Activated naive CD4-positive, alpha-beta T cell treated with anti-CD3 and anti-CD28 coated beads, Interleukin-2, amount 50 U/mL, for 16 hours (primary cell): ENCODE measurements around the gene NLRP3.
"Not testable (repeated sequence)": the region's sequence is repeated elsewhere in the genome, so short reads cannot be mapped to it uniquely, and the experiment has no call there.

Experiments used
- DNase-seq: peaks from one replicate; pipeline ENCODE4 v3.0.0-alpha.2; 2020

NLRP3 gene

DNA sequence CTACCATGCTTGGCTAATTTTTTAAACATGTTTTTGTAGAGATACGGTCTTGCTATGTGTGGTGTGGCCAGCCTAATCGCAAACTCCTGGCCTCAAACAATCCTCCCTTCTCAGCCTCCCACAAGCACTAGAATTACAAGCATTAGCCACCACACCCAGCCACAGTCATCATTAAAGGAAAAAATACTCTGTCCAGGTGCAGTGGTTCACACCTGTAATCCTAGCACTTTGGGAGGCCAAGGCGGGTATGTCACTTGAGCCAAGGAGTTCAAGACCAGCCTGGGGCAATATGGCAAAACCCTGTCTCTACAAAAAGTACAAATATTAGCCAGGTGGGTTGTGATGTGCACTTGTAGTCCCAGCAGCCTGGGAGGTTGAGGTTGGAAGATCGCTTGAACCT, 25.0 kb upstream of the NLRP3 start:
- no peak for DNase-seq

DNA sequence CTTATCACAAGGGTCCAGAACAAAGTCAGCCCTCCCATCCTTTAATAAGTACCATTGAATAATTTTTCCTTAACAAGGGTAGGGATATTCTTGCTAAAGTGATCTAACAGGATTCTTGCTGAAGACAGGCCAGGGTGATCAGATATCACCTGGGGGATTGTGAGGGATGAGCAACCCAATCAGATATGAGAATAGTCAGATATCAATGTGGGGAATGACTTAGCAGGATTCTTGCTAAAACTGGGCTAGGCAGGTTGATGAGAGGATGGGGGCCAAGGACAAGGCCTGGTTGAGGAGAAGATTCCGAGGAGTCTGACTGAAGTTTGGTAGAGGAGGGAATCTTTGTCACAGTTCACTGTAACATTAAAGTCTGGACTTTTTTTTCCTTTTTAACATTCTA, 23.9 kb upstream of the NLRP3 start:
- DNase-seq = no peak

DNA sequence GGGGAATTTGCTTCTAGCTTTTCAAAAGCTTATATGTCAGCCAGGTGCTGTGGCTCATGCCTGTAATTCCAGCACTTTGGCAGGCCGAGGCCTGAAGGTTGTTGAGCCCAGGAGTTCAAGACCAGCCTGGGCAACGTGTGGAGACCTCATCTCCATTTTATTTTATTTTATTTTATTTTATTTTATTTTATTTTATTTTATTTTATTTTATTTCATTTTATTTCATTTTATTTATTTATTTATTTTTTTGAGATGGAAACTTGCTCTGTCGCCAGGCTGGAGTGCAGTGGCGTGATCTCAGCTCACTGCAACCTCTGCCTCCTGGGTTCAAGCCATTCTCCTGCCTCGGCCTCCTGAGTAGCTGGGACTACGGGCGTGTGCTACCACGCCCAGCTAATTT, 20.9 kb upstream of the NLRP3 start:
- DNase-seq = not testable (repeated sequence)

DNA sequence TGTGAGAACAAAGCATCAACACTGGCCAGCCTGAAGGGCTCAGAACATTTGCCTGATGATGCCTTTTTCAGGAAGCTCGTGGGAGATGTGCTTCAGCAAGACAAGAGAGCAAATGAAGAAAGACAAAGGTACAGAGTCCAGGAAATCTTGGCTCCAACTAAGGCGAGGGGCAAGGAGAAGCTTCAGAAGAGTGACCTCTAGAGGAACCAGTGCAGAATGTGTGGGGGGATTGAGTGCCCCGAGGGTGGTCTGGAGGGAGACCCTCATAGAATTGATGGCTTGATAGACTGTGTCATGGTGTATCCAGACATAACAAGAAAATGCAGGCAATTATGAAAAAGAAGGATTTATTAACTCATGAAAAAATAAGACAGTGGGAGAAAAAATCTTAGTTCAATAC, 15.3 kb upstream of the NLRP3 start:
- no peak for DNase-seq

DNA sequence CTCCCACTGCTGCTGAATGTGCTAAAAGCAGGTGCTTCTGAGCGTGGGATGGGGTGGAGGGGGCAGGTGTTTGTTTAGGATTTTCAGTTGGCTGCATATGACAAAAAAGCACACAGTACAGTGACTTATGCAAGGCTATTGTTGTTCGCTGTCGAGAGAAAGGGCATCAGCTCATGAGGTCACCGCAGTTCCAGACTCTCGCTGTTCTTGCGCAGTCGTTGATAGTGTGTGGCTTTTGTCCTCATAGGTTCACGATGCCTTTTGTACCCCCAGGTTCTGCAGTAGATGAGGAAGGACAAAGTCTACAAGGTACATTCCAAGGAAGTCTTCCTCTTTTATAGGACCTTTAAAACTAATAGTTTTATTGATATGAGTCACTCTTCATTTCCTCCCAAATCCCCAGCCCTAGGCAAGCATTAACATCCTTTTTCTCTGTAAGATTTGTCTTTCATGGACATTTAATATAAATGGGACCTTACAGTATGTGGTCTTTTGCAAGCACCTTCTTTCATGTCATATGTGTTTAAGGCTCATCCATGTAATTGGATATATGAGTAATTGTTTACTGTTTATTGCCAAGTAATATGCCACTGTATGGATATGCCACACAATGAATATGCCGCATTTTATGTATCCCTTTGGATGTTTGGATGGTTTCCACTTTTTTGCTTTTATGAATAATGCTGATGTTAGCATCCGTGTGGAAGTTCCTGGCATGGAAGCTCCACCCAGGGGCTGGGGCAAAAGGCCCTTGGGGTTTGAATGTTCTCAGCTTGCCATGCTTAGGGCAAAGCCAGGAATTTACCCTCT, 14.5 kb upstream of the NLRP3 start:
- DNase-seq = no peak

DNA sequence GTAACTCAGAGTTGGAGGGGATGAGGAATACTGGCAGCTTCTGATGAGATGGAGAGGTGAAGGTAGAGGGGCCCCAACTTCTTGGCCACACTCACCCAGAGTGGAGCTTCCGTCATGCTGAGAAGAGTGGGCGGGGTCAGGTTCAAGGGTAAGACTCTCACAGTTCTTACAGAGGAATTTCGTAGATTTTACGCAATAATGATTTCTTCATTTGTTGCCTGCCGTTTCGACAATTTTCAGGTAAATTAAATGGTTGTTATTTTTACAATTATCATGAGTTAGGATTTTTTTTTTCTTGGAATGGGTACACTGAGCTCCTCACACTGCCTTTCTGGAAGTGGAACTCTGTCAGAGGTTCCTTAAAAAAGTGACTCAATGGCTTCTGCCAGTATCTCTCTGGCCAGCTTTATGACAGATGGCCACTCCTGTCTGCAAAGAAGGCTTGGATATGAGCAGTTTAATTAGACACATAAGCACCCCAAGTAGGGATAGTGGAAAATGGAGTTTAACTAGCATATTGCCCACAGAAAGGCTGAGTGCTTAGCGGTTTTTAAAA, 13.8 kb upstream of the NLRP3 start:
- DNase-seq = no peak

DNA sequence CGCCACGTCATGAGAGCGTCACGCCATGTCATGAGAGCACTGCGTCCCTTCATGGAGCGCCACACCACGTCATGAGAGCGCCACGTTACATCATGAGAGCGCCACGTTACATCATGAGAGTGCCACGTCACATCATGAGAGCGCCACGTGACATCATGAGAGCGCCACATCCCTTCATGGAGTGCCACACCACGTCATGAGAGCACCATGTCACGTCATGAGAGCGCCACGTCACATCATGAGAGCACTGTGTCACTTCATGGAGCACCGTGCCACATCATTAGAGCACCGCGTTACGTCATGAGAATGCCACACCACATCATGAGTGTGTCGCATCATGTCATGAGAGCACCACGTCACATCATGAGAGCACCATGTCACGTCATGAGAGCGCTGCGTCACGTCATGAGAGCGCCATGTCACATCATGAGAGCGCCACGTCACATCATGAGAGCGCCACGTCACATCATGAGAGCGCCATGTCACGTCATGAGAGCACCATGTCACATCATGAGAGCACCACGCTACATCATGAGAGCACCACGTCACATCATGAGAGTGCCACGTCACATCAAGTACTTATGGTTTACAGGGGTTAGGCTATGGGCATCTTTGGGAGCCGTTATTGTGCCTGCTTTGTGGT, 9.8 kb upstream of the NLRP3 start:
- no peak for DNase-seq

DNA sequence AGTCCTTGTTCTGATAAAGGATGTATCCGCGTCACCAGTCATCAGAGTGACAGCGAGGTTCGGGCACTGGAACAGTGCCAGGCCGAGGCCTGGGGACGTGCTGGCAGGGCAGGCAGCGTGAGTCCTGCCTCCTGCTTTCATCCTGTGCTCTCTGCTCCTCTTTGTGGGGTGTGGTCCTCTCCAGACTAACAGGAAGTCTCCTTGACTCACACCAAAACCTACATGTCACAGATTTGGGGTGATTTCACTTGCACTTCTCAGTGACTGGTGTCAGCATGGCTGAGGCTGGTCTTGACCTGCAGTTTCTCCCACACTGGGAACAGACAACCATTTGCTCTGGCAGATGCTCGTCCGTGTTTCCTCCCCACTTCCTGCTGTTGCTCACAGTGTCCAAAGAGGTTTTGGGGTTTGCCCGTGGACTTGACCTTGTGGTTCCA, 8.8 kb upstream of the NLRP3 start:
- peak; percentile 45 for DNase-seq

DNA sequence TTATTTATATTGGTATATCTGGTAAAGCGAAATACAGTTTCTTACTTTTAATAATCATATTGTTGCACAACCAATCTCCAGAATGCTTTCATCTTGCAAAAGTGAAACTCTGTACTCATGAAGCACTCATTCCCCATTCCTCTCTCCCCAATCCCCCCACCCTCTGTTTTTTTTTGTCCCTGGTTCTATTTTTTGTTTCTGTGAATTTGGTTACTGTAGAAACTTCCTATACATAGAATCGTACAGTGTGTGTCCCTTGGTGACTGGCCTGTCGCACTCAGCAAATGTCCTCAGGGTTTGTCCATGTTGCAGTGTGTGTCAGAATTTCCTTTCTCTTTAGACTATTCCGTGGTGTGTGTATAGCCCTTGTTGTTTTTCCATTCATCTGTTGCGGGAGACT, 7.9 kb upstream of the NLRP3 start:
- DNase-seq = no peak

DNA sequence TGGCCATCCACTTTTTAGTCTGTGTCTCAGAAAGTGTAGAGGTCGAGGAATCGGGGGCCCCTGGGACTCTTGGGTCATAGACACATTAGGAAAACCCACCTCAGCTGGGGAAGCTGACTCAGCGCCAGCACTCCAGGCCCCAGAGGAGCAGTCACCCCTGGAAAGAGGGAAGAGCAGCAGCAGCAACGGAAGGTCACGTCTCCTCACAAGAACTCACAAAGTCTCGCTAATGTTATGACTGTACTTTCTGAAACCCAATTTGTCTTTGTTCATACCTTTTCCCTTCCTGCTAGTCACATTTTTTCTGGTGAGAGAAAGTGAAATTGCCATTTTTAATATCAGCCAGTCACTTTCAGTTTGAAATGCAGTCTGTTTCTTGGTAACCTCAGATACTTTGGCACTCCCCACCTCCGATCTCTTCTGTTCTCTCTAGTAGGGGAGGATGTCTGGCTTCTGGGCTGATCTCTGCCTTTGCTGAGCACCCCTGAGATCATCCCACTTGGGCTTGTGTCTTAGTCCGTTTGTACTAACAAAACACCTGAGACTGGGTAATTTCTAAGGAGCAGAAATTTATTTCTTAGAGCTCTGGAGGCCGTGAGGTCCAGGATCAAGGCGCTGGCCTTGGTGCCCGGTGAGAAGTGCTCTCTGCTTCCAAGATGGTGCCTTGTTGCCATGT, 6.0 kb upstream of the NLRP3 start:
- peak; percentile 45 for DNase-seq

DNA sequence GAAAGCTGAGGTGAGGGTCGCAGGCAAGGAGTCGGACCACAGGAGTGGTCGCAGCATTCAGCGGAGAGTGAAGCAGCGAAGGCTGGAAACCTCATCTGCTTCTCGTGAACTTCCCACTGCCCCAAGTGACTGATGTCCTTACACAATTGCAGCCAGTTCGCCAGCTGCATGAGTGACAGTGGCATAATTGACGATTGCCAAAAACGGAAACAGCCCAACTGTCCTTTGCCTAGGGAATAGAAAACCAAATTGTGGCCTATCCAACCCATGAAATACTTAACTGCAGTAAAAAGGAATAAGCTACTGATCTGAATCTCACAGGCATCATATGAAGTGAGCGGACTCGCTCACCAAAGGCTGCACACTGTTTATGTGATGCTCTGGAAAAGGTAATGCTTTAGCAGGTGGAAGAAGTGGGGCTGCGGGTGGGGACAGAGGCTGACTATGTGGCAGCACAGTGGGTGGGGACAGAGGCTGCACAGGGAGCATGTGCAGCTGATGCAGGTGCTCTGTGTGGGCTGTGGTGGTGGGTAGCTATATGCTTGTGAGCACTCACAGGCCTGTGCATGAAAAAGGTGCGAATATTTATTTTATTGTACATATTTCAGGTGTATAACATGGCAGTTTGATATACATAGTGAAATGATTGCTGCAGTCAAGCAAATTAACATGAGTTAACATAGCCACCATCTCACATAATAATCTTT, 4.2 kb upstream of the NLRP3 start:
- no peak for DNase-seq

DNA sequence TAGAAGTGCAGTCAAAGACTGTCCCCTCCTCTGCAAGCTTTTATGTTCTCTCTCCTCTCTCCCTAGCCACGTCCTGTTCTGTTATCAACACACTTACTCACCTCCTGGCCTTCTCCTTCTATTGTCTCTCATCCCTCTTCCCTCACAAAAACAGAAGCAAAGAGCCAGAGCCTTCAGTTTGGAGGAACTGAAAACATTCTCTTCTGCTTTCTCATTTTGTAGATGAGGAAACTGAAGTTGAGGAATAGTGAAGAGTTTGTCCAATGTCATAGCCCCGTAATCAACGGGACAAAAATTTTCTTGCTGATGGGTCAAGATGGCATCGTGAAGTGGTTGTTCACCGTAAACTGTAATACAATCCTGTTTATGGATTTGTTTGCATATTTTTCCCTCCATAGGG, 1.9 kb downstream of the NLRP3 start:
- no peak for DNase-seq

DNA sequence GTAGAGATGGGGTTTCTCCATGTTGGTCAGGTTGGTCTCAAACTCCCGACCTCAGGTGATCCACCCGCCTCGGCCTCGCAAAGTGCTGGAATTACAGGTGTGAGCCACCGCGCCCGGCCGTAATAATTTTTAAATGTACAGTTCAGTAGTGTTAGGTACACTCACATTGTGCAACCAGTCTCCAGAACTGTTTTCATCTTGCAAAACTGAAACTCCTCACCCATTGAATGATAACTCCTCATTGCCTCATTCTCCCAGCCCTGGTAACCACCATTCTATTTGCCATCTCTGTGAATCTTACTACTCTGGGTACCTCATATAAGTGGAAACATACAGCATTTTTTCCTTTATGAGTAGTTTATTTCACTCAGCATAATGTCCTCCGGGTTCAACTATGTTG, 3.4 kb downstream of the NLRP3 start:
- DNase-seq = no peak

DNA sequence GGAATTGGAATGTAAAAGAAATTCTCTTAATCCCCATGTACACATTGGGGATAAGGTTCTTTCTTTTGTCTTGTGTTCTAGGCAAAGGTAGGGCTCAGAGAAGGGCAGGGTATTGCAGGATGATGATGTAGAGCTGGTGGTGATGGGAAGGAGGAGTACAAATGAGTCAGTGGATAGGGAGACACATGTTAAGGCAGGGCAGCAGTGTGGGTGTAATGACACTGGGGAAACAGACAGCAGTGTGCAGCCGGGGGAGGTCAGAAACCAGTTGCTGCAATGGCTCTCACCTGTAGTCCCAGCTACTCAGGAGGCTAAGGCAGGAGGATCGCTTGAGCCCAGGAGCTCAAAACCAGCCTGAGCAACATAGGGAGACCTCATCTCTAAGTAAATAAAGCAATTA, 5.1 kb downstream of the NLRP3 start:
- DNase-seq = peak; percentile 23

DNA sequence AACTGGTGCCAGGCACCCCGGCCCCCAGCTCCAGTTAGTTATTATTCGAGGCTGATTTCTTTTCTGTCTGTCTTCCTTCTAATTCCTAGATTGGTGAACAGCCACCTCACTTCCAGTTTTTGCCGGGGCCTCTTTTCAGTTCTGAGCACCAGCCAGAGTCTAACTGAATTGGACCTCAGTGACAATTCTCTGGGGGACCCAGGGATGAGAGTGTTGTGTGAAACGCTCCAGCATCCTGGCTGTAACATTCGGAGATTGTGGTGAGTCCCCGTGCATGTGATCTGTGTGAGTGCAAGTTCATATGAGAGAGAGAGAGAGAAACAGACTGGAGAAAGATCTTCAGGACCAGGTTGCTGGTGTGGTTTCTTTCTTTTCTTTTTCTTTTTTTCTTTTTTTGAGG, 13.5 kb downstream of the NLRP3 start:
- no peak for DNase-seq

DNA sequence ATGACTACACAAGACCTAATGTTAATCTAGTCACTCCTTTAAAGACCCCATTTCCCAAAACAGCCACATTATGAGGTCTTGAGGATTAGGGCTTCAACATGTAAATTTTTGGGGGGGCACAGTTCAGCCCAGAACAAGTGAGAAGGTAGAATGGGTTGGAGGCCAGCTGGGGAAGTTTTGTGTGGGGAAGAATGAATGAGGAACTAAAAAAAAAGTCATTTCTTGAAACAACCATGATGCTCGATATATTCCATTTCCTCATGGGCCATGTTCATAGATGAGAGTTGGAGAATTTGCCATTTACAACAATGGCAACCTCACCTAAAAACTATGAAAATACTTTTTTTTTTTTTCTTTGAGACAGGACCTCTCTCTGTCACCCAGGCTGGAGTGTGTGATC, 14.5 kb downstream of the NLRP3 start:
- no peak for DNase-seq

DNA sequence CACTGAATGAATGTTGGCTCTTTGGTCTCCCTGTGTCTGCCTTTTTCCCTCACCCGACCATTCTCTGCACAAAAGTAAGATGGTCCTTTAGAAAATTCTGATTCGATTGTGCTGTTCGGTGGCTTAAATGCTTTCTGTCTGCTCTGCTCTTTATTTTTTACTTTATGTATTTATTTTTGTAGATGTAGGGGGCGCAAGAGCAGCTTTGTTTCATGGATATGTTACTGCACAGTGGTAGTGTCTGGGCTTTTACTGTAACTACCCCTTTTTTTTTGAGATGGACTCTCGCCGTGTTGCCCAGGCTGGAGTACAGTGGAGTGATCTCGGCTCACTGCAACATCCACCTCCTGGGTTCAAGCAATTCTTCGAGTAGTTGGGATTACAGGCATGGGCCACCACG, 15.7 kb downstream of the NLRP3 start:
- DNase-seq = no peak

DNA sequence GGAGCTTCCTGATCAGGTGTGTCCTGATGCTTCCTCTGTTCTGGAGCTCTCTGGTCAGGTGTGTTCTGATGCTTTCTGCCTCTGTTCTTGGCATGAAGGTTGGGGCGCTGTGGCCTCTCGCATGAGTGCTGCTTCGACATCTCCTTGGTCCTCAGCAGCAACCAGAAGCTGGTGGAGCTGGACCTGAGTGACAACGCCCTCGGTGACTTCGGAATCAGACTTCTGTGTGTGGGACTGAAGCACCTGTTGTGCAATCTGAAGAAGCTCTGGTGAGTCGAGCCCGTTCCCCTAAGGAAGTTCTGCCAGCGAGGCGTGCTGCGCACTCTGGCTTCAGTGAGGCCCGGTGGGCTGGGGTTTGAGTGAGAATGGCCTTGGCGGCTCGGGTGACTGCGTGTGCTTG, 18.0 kb downstream of the NLRP3 start:
- no peak for DNase-seq

DNA sequence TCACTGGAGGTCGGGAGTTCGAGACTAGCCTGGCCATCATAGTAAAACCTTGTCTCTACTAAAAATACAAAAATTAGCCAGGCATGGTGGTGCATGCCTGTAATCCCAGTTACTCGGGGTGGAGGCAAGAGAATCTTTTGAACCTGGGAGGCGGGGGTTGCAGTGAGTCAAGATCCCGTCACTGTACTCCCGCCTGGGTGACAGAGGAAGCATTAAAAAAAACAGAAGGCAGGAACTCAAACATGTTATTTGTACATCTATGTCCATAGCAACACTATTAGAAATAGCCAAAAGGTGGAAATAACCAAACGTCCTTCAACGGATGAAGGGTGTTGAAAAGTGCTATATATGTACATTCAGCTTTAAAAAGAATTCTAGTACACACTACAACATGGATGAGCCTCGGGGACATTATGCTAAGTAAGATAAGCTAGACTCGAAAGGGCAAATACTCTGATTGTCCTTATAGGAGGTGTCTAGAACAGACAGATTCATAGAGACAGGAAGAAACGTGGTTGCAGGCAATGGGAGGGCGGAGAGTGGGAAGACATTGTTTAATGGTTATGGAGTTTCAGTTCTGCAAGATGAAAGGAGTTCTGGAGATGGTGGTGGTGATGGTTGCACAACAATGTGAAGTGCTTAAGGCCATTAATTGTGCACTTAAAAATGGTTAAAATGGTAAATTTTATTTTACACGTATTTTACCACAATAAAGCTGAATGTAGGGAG, 19.2 kb downstream of the NLRP3 start:
- no peak for DNase-seq

DNA sequence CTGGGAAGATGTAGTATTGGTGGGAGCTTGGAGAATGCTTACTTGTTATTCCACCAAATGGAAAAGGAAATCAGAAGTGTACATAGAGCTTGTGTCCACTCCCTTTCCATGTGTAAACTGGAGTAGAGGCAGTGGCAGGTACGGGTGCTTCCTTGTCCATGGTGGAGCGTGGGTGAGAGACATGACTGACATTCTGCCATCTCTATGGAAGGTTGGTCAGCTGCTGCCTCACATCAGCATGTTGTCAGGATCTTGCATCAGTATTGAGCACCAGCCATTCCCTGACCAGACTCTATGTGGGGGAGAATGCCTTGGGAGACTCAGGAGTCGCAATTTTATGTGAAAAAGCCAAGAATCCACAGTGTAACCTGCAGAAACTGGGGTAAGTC, 19.8 kb downstream of the NLRP3 start:
- no peak for DNase-seq

DNA sequence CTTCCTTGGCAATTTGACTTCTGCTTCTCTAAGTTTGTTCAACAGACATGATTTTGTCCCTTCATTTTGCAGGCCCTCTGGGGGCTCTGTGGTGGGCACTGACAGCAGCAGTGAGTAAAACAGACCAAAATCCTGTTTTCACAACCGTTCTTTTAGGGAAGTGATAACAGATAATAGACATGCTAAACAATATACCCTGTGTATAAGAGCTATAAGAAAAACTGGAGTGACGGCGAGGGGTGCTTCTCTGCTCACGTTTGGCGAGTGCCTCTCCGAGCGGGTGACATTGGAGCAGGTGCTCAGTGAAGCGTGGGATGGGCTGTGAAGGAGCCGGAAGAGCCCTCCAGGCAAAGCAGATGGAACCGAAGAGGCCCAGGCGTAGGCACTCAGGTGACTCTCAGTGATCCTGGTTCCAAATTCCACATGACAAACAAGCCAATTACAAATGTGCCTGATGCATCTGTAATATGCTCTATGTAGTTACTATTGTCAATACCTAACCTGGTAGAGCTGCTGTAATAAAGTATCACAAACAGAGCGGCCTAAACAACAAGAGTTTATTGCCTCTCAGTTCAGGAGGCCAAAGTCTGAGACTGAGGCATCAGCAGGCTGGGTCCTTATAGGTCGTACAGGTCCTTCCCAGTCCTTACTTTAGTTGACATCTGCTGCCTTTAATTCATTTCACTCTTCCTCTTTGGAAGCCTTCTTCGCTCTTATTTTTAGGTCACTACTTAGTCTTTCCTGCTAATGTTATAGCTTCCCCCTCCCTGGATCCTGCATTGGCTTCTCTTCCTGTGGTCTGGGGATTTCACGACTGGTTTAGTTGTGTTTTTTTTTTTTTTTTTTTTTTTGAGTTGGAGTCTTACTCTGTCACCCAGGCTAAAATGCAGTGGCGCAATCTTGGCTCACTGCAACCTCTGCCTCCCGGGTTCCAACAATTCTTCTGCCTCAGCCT, 21.9 kb downstream of the NLRP3 start:
- no peak for DNase-seq
